HEK293 (cell line): ENCODE data around the gene GSTM4.

Experiments
- CTCF ChIA-PET: fragments of 350-600 bp; formaldehyde crosslinking; extraction: SDS; loops from one replicate; lab custom pipeline; 2021; ENCODE audit warnings: antibody characterized with exemption; lab: Yijun Ruan, JAX
- POLR2A ChIA-PET: fragments of 300-600 bp; formaldehyde crosslinking; extraction: SDS; loops from one replicate; lab custom pipeline; 2020; ENCODE audit warnings: antibody characterized with exemption, inconsistent platforms; lab: Yijun Ruan, JAX
- H3K27ac ChIP-seq: fragments of 200-500 bp; sonication (Bioruptor generic); 2 replicates; pipeline ENCODE4 v1.5.1; 2014; ENCODE audit warnings: low read depth, low read length, control low read depth, inconsistent platforms; ENCODE audit errors: extremely low read depth
- H3K36me3 ChIP-seq, 2 experiments: fragments of 200-500 bp in 1 of 2; sonication (Bioruptor generic) in 1 of 2; 1 replicate in 1 of 2; 2 replicates in 1 of 2; pipeline ENCODE4 v1.5.1; 2014 to 2017; ENCODE audit warnings: inconsistent platforms in 2 of 2, low read length in 2 of 2; ENCODE audit not compliant: control insufficient read depth in 2 of 2, insufficient read depth in 1 of 2
- H3K4me1 ChIP-seq: fragments of 200-500 bp; sonication (Bioruptor generic); 2 replicates; pipeline ENCODE4 v1.5.1; 2014; ENCODE audit warnings: mild to moderate bottlenecking, low read length, inconsistent platforms; ENCODE audit not compliant: control insufficient read depth, insufficient read depth
- H3K4me3 ChIP-seq: 2 replicates; pipeline ENCODE4 v1.5.1; 2011; ENCODE audit warnings: low read depth, mild to moderate bottlenecking, control low read depth, low read length, moderate library complexity
- H3K9me3 ChIP-seq: fragments of 200-500 bp; sonication (Bioruptor generic); 2 replicates; pipeline ENCODE4 v1.5.1; 2014; ENCODE audit warnings: low read depth, low read length, inconsistent platforms; ENCODE audit not compliant: control insufficient read depth, insufficient read depth
- GFI1B ChIP-seq: fragments of 450-650 bp; formaldehyde crosslinking; IDR thresholded peaks from 2 replicates; pipeline ENCODE4 v1.5.1; 2016; ENCODE audit warnings: missing biosample characterization, missing genetic modification characterization
- KLF1 ChIP-seq: fragments of 450-650 bp; formaldehyde crosslinking; IDR thresholded peaks from 2 replicates; pipeline ENCODE4 v1.5.1; 2016; ENCODE audit warnings: missing biosample characterization, missing genetic modification characterization
- RBAK ChIP-seq: fragments of 450-650 bp; formaldehyde crosslinking; IDR thresholded peaks from 2 replicates; pipeline ENCODE4 v1.5.1; 2016; ENCODE audit warnings: missing biosample characterization, missing genetic modification characterization
- REST ChIP-seq: fragments of 450-650 bp; formaldehyde crosslinking; IDR thresholded peaks from 2 replicates; pipeline ENCODE4 v1.5.1; 2016; ENCODE audit warnings: missing biosample characterization, missing genetic modification characterization
- ZBTB10 ChIP-seq: fragments of 450-650 bp; formaldehyde crosslinking; IDR thresholded peaks from 2 replicates; pipeline ENCODE4 v1.5.1; 2016; ENCODE audit warnings: missing biosample characterization, missing genetic modification characterization
- ZBTB21 ChIP-seq: fragments of 450-650 bp; formaldehyde crosslinking; IDR thresholded peaks from 2 replicates; pipeline ENCODE4 v1.5.1; 2017; ENCODE audit warnings: missing biosample characterization, missing genetic modification characterization
- ZBTB26 ChIP-seq: fragments of 450-650 bp; formaldehyde crosslinking; optimal IDR thresholded peaks from 2 replicates; pipeline ENCODE3; 2016; ENCODE audit warnings: missing biosample characterization, mild to moderate bottlenecking, missing genetic modification characterization
- ZNF202 ChIP-seq: fragments of 450-650 bp; formaldehyde crosslinking; IDR thresholded peaks from 2 replicates; pipeline ENCODE4 v1.5.1; 2016; ENCODE audit warnings: missing biosample characterization, missing genetic modification characterization, borderline replicate concordance
- ZNF311 ChIP-seq: fragments of 450-650 bp; formaldehyde crosslinking; IDR thresholded peaks from 2 replicates; pipeline ENCODE4 v1.5.1; 2017; ENCODE audit warnings: missing biosample characterization, missing genetic modification characterization, borderline replicate concordance
- ZNF555 ChIP-seq: fragments of 450-650 bp; formaldehyde crosslinking; conservative IDR thresholded peaks from 2 replicates; pipeline ENCODE4 v1.5.1; 2017; ENCODE audit warnings: missing biosample characterization, mild to moderate bottlenecking, missing genetic modification characterization, inconsistent platforms
- ZNF692 ChIP-seq: fragments of 450-650 bp; formaldehyde crosslinking; IDR thresholded peaks from 2 replicates; pipeline ENCODE4 v1.5.1; 2016; ENCODE audit warnings: missing biosample characterization, missing genetic modification characterization
- ZNF747 ChIP-seq: fragments of 450-650 bp; formaldehyde crosslinking; IDR thresholded peaks from 2 replicates; pipeline ENCODE4 v1.5.1; 2016; ENCODE audit warnings: missing biosample characterization, missing genetic modification characterization
- ZNF830 ChIP-seq: fragments of 450-650 bp; IDR thresholded peaks from 2 replicates; pipeline ENCODE4 v1.5.0; 2018; ENCODE audit warnings: missing biosample characterization, missing genetic modification characterization, low read depth, mild to moderate bottlenecking, moderate library complexity
- ZNF837 ChIP-seq: fragments of 450-650 bp; formaldehyde crosslinking; IDR thresholded peaks from 2 replicates; pipeline ENCODE4 v1.5.1; 2016; ENCODE audit warnings: missing biosample characterization, missing genetic modification characterization
- TF ChIP-seq, protein P1 (sequence below): fragments of 450-650 bp; formaldehyde crosslinking; IDR thresholded peaks from 2 replicates; pipeline ENCODE4 v1.5.0; 2017; ENCODE audit warnings: missing biosample characterization, missing genetic modification characterization, borderline replicate concordance
- TF ChIP-seq, protein P2 (sequence below): fragments of 450-650 bp; formaldehyde crosslinking; IDR thresholded peaks from 2 replicates; pipeline ENCODE4 v1.5.1; 2016; ENCODE audit warnings: missing biosample characterization, missing genetic modification characterization

GSTM4 gene

DNA sequence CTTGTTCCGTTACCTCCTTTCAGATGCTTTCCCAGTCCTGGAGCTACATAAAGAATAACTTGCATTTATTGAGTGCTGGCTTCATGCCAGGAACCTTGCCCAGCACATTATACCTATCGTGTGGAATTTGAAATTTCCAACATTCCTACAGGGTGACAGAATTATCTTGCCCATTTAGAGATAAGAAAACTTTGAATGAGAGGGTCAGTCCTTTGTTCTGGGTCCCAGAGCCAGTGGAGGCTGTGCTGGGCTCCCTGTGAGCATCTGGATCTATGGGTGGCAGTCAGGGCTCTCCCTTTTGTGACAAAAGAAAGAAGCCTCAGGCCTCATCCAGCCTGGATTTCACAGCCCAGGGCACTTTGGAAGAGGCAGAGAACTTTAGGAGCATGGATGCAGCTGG, 3.2 kb downstream of the GSTM4 start:
- no peak overlapping the region for H3K27ac ChIP-seq
- CTCF ChIA-PET = interaction anchor here (0.7 to 5.8 kb wide), 4 partner anchors 15 to 395 kb away, joined by 3 to 27 read pairs (median 4); no protein-coding TSS in a partner anchor
- POLR2A ChIA-PET = interaction anchor here (0.9 kb wide), 1 partner anchor 111 kb away, joined by 3 read pairs; the partner anchor contains the start of gene GNAI3
- TF ChIP-seq ZNF837 (tag by site-specific recombination) (no peak), ZBTB26 (tag by site-specific recombination) (no peak), ZBTB10 (no peak), ZNF747 (no peak), GFI1B (tag by site-specific recombination) (no peak), KLF1 (tag by site-specific recombination) (no peak), ZBTB21 (tag by site-specific recombination) (no peak), ZNF202 (tag by site-specific recombination) (no peak), RBAK (tag by site-specific recombination) (no peak), REST (no peak), ZNF555 (tag by site-specific recombination) (no peak), ZNF692 (tag by site-specific recombination) (no peak), ZNF311 (no peak), ZNF830 (tag by site-specific recombination) (no peak)
- TF ChIP-seq, protein P1, sequence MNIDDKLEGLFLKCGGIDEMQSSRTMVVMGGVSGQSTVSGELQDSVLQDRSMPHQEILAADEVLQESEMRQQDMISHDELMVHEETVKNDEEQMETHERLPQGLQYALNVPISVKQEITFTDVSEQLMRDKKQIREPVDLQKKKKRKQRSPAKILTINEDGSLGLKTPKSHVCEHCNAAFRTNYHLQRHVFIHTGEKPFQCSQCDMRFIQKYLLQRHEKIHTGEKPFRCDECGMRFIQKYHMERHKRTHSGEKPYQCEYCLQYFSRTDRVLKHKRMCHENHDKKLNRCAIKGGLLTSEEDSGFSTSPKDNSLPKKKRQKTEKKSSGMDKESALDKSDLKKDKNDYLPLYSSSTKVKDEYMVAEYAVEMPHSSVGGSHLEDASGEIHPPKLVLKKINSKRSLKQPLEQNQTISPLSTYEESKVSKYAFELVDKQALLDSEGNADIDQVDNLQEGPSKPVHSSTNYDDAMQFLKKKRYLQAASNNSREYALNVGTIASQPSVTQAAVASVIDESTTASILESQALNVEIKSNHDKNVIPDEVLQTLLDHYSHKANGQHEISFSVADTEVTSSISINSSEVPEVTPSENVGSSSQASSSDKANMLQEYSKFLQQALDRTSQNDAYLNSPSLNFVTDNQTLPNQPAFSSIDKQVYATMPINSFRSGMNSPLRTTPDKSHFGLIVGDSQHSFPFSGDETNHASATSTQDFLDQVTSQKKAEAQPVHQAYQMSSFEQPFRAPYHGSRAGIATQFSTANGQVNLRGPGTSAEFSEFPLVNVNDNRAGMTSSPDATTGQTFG (tag by site-specific recombination) = no peak
- TF ChIP-seq, protein P2, sequence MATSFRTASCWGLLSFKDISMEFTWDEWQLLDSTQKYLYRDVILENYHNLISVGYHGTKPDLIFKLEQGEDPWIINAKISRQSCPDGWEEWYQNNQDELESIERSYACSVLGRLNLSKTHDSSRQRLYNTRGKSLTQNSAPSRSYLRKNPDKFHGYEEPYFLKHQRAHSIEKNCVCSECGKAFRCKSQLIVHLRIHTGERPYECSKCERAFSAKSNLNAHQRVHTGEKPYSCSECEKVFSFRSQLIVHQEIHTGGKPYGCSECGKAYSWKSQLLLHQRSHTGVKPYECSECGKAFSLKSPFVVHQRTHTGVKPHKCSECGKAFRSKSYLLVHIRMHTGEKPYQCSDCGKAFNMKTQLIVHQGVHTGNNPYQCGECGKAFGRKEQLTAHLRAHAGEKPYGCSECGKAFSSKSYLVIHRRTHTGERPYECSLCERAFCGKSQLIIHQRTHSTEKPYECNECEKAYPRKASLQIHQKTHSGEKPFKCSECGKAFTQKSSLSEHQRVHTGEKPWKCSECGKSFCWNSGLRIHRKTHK (tag by site-specific recombination) = no peak
- TF ChIP-seq, all 188 proteins: peak for 0
- H3K4me1 ChIP-seq = no peaks in the 10 kb centered on the region
- H3K9me3 ChIP-seq = no peaks in the 10 kb centered on the region
- no peaks in the 10 kb centered on the region for H3K36me3 ChIP-seq
- no peak overlapping the region for H3K4me3 ChIP-seq
